Dendritic cell treated with granulocyte-macrophage colony-stimulating factor and Interleukin-4, amounts not matched to agents 40 ng/mL and 50 ng/mL, for 4 days (primary cell): ENCODE data around the gene CD48.
"Not testable (repeated sequence)": the region's sequence is repeated elsewhere in the genome, so short reads cannot be mapped to it uniquely, and the experiment has no call there.

Experiments used
- H3K27ac Mint-ChIP-seq: one replicate; pipeline ENCODE4 v1.8.0; 2022; ENCODE audit warnings: mild to moderate bottlenecking, mixed read lengths
- H3K27me3 Mint-ChIP-seq: one replicate; pipeline ENCODE4 v1.8.0; 2022; ENCODE audit warnings: mild to moderate bottlenecking, mixed read lengths
- H3K36me3 Mint-ChIP-seq: one replicate; pipeline ENCODE4 v1.8.0; 2022; ENCODE audit warnings: low read depth, mixed read lengths
- H3K4me1 Mint-ChIP-seq: one replicate; pipeline ENCODE4 v1.8.0; 2022; ENCODE audit warnings: low read depth, mixed read lengths
- H3K4me3 Mint-ChIP-seq: one replicate; pipeline ENCODE4 v1.8.0; 2022; ENCODE audit warnings: mild to moderate bottlenecking, moderate library complexity, mixed read lengths
- H3K9me3 Mint-ChIP-seq: one replicate; pipeline ENCODE4 v1.8.0; 2022; ENCODE audit warnings: mixed read lengths
- intact Hi-C: fragments of 100-400 bp; cut with micrococcal nuclease; formaldehyde crosslinking; loops from one replicate; pipeline ENCODE4 v1.15.0; 2022

The CD48 gene

DNA sequence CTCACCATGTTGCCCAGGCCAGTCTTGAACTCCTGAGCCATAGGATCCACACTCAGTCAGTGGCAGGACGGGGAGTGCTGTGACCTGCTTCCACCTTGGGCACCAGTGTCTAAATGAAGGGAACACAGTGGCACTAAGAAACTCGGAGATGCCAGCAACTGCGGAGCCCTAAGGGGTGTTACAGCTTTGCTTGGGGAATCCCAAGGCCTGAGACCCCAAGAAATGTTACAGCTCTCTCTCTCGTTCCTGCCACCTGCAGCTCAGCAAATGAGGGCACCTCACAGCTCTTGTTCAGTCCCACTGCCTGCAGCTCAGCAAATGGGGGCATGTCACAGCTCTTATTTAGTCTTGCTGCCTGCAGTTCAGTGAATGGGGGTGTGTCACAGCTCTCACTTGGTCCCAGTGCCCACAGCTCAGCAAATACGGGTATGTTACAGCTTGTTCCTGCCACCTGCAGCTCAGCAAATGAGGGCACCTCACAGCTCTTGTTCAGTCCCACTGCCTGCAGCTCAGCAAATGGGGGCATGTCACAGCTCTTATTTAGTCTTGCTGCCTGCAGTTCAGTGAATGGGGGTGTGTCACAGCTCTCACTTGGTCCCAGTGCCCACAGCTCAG lies 2.5 kb upstream of the CD48 start:
- not testable (repeated sequence) for H3K9me3 Mint-ChIP-seq
- peaks cover 74% of the 10 kb centered on the region for H3K4me1 Mint-ChIP-seq

GRCh38 chr1:160713161-160713560 lies 1.5 kb upstream of the CD48 start:
- H3K36me3 Mint-ChIP-seq, result no peaks in the 10 kb centered on the region
- H3K27ac Mint-ChIP-seq, result peak overlapping the region; percentile 86
- peaks cover 64% of the 10 kb centered on the region for H3K4me1 Mint-ChIP-seq
- intact Hi-C loops, result no loop called here
- no peaks in the 10 kb centered on the region for H3K9me3 Mint-ChIP-seq
- H3K27me3 Mint-ChIP-seq, result no peaks in the 10 kb centered on the region
- H3K4me3 Mint-ChIP-seq, result no peak overlapping the region

More for the DNA sequence above, 2.5 kb upstream of the CD48 start:
- H3K27ac Mint-ChIP-seq, result peak overlapping the region; percentile 58
- H3K27me3 Mint-ChIP-seq, intact Hi-C loops, H3K4me3 Mint-ChIP-seq, H3K36me3 Mint-ChIP-seq: not testable (repeated sequence)

GRCh38 chr1:160712525-160713080 lies 981 bp upstream of the CD48 start:
- peak overlapping the region; percentile 86 for H3K27ac Mint-ChIP-seq
- intact Hi-C loops, H3K36me3 Mint-ChIP-seq, H3K9me3 Mint-ChIP-seq, H3K4me3 Mint-ChIP-seq, H3K27me3 Mint-ChIP-seq: not testable (repeated sequence)
- peaks cover 58% of the 10 kb centered on the region for H3K4me1 Mint-ChIP-seq

DNA sequence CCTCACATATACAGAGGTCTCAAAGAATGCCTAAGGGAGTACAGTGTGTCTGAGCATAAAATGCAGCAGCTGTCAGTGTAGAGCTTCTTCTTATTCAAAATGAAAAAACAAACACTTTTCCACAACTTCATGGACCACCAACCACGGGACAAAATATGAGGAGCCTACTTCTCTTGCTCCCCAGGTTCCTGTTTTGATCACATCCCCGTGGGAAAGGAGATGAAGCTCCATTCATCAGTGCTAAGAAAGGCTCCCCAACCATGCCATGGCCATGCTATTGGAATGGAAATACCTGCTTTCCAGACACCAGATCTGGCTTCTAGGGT lies 383 bp downstream of the CD48 start:
- no peaks in the 10 kb centered on the region for H3K9me3 Mint-ChIP-seq
- no peaks in the 10 kb centered on the region for H3K27me3 Mint-ChIP-seq
- intact Hi-C loops, result no loop called here
- H3K36me3 Mint-ChIP-seq, result no peaks in the 10 kb centered on the region
- H3K4me3 Mint-ChIP-seq, result peak overlapping the region; percentile 72
- H3K4me1 Mint-ChIP-seq, result peaks cover 45% of the 10 kb centered on the region
- H3K27ac Mint-ChIP-seq, result peak overlapping the region; percentile 86

DNA sequence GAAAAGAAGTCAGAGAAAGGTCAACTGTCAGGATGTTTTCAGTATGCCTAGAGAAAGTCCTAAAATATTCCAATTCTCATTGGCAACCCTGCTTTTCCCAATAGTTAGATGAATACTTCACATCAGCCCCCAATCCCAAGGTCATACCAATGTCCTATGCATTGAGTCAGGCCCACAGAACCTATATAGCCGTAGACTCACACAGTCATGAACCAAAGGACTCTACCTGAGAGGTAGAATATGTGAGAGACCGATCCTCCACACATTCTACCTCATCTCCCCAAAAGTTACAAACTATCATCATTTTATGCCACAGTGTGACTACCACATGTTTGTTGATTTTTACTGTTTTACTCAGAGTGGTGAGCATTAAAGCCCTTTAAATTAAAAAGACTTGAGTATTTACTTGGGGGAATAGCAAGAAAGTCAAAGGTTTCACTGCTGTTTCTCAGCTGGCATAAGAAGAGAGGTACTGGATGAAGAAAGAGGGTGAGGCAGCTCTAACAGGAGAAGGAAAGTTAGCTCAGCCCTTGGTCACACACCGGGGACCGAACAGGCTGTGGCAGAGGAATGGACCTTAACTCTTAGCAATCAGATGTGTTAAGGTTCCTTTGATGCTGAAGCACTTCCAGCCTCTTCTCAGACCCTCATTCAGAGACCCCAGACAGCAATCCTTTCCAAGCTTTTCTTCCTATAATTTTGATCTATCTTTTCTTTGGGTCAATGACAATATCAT lies 937 bp downstream of the CD48 start:
- no peaks in the 10 kb centered on the region for H3K9me3 Mint-ChIP-seq
- H3K27ac Mint-ChIP-seq, result peak overlapping the region; percentile 86
- H3K27me3 Mint-ChIP-seq, result no peaks in the 10 kb centered on the region
- H3K4me3 Mint-ChIP-seq, result peak overlapping the region; percentile 72
- intact Hi-C loops, result no loop called here
- H3K36me3 Mint-ChIP-seq, result no peaks in the 10 kb centered on the region
- peaks cover 44% of the 10 kb centered on the region for H3K4me1 Mint-ChIP-seq

- intact Hi-C loops, result no loop called here
- Mint-ChIP-seq H3K9me3 (no peaks in the 10 kb centered on the region), H3K4me1 (peaks cover 52% of the 10 kb centered on the region)
Observed at GRCh38 chr1:160709715-160710114, 1.9 kb downstream of the CD48 start.

DNA sequence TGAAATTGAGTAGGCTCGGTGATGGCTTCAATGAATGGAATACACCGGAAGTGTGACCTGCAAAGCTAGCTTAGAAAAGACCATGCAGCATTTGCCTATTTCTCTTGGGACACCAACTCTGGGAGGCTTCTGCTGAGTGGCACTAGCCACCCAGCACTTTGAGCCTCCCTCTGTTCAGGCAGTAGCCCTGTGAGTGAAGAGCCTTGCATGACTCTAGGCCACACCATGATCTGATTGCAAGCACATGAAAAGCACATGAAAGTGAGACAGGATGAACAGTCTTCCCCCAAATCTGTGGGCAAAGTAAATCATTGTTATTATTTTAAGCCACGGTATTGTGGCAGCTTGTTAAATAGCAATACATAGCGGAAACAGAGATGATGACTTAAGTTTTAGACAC lies 2.8 kb downstream of the CD48 start:
- Mint-ChIP-seq H3K36me3 (peaks cover 1% of the 10 kb centered on the region), H3K4me3 (no peak overlapping the region), H3K9me3 (no peaks in the 10 kb centered on the region), H3K27ac (no peak overlapping the region), H3K27me3 (no peaks in the 10 kb centered on the region), H3K4me1 (peaks cover 55% of the 10 kb centered on the region)
- intact Hi-C loops, result no loop called here

More at GRCh38 chr1:160709715-160710114, 1.9 kb downstream of the CD48 start:
- Mint-ChIP-seq H3K4me3 (no peak overlapping the region), H3K27me3 (no peaks in the 10 kb centered on the region), H3K36me3 (no peaks in the 10 kb centered on the region), H3K27ac (no peak overlapping the region)

DNA sequence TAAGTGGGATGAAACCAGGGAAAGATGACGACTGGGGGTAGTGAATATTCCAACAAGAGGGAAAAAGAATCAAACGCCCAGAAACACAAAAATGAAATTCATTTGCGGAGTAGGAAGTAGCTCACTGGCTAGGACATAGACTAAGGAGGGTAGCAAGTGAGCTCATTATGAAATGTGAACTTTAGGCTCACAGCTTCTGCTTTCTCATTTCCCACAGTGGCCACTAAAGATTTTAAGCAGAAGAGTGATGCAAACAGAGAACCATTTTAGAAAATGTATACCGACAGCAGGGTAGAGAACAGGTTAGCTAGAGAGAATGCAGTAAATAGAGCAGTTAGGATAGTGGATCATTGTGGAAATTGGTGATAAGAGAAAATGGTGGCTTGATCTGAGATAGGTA lies 3.5 kb downstream of the CD48 start:
- intact Hi-C loops, result no loop called here
- peaks cover 58% of the 10 kb centered on the region for H3K4me1 Mint-ChIP-seq

DNA sequence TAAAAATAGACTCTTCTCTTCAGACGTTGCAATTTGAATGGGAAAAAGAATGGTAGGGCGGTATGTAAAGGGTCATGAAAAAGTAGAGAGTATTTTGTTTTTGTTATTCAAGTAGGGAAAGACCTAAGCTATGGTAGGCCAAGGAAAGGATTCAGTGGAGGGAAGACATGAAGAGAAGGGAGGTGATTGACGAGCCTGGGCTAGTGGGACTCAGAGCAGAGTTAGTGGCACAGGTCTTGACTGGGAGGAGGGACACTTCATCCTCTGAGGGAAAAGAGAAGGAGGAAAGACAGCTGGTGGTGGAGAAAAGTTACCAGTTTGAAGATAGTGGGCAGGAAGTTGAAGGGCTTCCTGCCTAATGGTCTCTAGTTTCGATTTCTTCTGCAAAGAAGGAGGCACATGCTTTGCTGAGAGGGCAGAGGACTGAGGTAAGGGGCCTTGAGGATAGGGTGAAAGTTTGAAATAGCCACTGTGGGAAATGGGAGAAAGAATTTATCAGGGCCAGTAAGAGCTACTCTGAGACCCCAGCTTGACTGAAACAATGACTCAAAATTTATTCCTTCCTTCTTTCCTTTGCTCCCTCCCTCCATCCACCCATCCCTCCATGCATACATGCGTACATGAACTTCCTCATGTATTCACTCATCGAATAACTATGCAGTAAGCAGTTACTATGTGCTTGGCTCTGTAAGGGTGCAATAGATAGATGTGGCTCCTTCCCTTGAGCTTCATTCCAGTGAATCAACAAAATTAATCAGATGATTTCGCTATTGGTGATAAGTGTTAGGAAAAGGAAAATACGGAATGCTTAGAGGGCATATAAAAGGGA lies 4.2 kb downstream of the CD48 start:
- Mint-ChIP-seq H3K4me3 (no peak overlapping the region), H3K36me3 (peaks cover 10% of the 10 kb centered on the region), H3K9me3 (no peaks in the 10 kb centered on the region), H3K27ac (no peak overlapping the region), H3K4me1 (peaks cover 57% of the 10 kb centered on the region), H3K27me3 (no peaks in the 10 kb centered on the region)
- intact Hi-C loops, result no loop called here

More for the DNA sequence above, 3.5 kb downstream of the CD48 start:
- Mint-ChIP-seq H3K27me3 (no peaks in the 10 kb centered on the region), H3K4me3 (no peak overlapping the region), H3K9me3 (no peaks in the 10 kb centered on the region), H3K36me3 (peaks cover 8% of the 10 kb centered on the region), H3K27ac (no peak overlapping the region)

GRCh38 chr1:160706526-160707235 lies 4.9 kb downstream of the CD48 start:
- intact Hi-C loops, result no loop called here
- no peaks in the 10 kb centered on the region for H3K27me3 Mint-ChIP-seq
- H3K4me1 Mint-ChIP-seq, result peaks cover 55% of the 10 kb centered on the region
- H3K27ac Mint-ChIP-seq, result no peak overlapping the region
- peaks cover 10% of the 10 kb centered on the region for H3K36me3 Mint-ChIP-seq
- H3K4me3 Mint-ChIP-seq, result no peak overlapping the region
- H3K9me3 Mint-ChIP-seq, result no peaks in the 10 kb centered on the region

GRCh38 chr1:160705742-160706141 lies 5.9 kb downstream of the CD48 start:
- Mint-ChIP-seq H3K36me3 (peaks cover 10% of the 10 kb centered on the region), H3K4me1 (peaks cover 47% of the 10 kb centered on the region), H3K9me3 (no peaks in the 10 kb centered on the region), H3K4me3 (no peak overlapping the region), H3K27me3 (no peaks in the 10 kb centered on the region), H3K27ac (peak overlapping the region; percentile 80)
- intact Hi-C loops, result no loop called here

DNA sequence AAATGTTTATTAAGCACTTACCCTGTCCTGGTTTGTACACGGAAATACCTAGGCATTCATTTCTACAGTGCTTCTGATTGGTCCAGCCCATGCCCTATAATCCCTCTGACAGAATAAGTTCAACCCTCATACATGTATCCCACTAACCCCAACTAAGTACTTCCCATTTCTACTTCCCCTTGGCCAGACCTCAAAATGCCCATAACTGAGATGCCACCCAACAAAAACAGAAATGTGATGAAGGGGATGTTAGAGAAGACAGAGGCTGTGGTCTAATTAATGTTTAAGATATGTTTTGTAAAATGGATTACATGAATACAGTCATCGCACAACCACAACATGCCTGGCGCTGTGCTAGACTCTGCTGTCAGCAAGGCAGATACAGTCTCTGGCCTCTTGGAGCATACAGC lies 6.4 kb downstream of the CD48 start:
- Mint-ChIP-seq H3K27ac (peak overlapping the region; percentile 80), H3K36me3 (peaks cover 10% of the 10 kb centered on the region), H3K4me1 (peaks cover 42% of the 10 kb centered on the region)
- H3K9me3 Mint-ChIP-seq, H3K27me3 Mint-ChIP-seq, H3K4me3 Mint-ChIP-seq, intact Hi-C loops: not testable (repeated sequence)

GRCh38 chr1:160704250-160704649 lies 7.4 kb downstream of the CD48 start:
- intact Hi-C loops, result no loop called here
- Mint-ChIP-seq H3K27me3 (no peaks in the 10 kb centered on the region), H3K4me1 (peaks cover 42% of the 10 kb centered on the region), H3K36me3 (peaks cover 10% of the 10 kb centered on the region), H3K9me3 (no peaks in the 10 kb centered on the region), H3K27ac (peak overlapping the region; percentile 80), H3K4me3 (peak overlapping the region; percentile 55)
